A673 (cell line): ENCODE measurements around the gene SGMS1.

ENCODE experiments used
- EZH2 ChIP-seq: fragments of 200-600 bp; sonication (generic); IDR thresholded peaks from 2 replicates; pipeline ENCODE4 v1.6.1; 2017; ENCODE audit warnings: borderline replicate concordance, low read depth, mild to moderate bottlenecking, mixed read lengths, antibody characterized with exemption, low read length; ENCODE audit not compliant: poor library complexity, severe bottlenecking
- TF ChIP-seq, protein P1 (sequence below): fragments of 300-800, 200-600 bp; sonication (generic); conservative IDR thresholded peaks from 2 replicates; pipeline ENCODE4 v1.5.1; 2017; ENCODE audit warnings: low read depth, mild to moderate bottlenecking, antibody characterized with exemption, low read length, moderate library complexity, mixed read lengths

DNA sequence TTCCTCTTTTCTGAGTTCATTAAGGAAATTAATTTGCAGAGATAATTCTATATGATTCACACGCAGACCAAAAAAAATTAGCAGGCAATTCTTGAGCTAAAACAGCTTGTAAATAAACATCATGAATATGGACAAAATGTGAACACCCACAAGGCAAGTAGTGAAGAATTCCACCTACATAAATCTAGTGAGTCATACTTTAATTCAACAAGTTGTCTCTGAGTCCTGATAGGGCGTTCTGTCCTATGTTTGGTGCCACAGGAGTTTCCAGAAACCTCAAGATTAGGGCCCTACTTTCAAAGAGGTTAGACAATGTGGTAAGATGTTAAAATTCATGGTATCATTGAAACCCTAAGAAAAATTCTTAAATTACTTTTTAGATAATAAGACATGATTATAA, 122.3 kb downstream of the SGMS1 start:
- TF ChIP-seq, protein P1, sequence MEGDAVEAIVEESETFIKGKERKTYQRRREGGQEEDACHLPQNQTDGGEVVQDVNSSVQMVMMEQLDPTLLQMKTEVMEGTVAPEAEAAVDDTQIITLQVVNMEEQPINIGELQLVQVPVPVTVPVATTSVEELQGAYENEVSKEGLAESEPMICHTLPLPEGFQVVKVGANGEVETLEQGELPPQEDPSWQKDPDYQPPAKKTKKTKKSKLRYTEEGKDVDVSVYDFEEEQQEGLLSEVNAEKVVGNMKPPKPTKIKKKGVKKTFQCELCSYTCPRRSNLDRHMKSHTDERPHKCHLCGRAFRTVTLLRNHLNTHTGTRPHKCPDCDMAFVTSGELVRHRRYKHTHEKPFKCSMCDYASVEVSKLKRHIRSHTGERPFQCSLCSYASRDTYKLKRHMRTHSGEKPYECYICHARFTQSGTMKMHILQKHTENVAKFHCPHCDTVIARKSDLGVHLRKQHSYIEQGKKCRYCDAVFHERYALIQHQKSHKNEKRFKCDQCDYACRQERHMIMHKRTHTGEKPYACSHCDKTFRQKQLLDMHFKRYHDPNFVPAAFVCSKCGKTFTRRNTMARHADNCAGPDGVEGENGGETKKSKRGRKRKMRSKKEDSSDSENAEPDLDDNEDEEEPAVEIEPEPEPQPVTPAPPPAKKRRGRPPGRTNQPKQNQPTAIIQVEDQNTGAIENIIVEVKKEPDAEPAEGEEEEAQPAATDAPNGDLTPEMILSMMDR, result no peak
- no peak for TF ChIP-seq EZH2
